Fibroblast of lung (primary cell): ENCODE data around the gene RIMS4.

Experiments used
- EZH2 ChIP-seq: IDR thresholded peaks from 2 replicates; pipeline ENCODE4 v1.5.1; 2012; ENCODE audit warnings: low read length, control low read depth, mild to moderate bottlenecking; ENCODE audit errors: missing control alignments
- TF ChIP-seq, protein P1 (sequence below), 2 donors: IDR thresholded peaks in 1 of 2; conservative IDR thresholded peaks in 1 of 2; 1 replicate in 1 of 2; 2 replicates in 1 of 2; pipeline ENCODE4 v1.5.1; 2011 to 2012; ENCODE audit warnings: low read length in 2 of 2, control low read depth in 1 of 2, inconsistent platforms in 1 of 2, low read depth in 1 of 2, mild to moderate bottlenecking in 1 of 2

- TF ChIP-seq, protein P1, sequence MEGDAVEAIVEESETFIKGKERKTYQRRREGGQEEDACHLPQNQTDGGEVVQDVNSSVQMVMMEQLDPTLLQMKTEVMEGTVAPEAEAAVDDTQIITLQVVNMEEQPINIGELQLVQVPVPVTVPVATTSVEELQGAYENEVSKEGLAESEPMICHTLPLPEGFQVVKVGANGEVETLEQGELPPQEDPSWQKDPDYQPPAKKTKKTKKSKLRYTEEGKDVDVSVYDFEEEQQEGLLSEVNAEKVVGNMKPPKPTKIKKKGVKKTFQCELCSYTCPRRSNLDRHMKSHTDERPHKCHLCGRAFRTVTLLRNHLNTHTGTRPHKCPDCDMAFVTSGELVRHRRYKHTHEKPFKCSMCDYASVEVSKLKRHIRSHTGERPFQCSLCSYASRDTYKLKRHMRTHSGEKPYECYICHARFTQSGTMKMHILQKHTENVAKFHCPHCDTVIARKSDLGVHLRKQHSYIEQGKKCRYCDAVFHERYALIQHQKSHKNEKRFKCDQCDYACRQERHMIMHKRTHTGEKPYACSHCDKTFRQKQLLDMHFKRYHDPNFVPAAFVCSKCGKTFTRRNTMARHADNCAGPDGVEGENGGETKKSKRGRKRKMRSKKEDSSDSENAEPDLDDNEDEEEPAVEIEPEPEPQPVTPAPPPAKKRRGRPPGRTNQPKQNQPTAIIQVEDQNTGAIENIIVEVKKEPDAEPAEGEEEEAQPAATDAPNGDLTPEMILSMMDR (conservative IDR thresholded peaks at IDR 0.05 in 1 of 2, IDR thresholded peaks at IDR 0.05 in 1 of 2; ENCODE audit: low read depth in 1 of 2, low read length in 2 of 2): no peak
- TF ChIP-seq EZH2: no peak
These were observed 88.6 kb downstream of the RIMS4 start for GRCh38 chr20:44721785-44722054.
